HG03439 (cell line): ENCODE data around the gene CAGE1.

Experiments
- ATAC-seq: cut with Tn5 transposase; IDR thresholded peaks from one replicate; pipeline ENCODE4 v1.9.1; 2021; ENCODE audit warnings: mild to moderate bottlenecking, moderate library complexity; ENCODE audit not compliant: unreplicated experiment

CAGE1 gene

DNA sequence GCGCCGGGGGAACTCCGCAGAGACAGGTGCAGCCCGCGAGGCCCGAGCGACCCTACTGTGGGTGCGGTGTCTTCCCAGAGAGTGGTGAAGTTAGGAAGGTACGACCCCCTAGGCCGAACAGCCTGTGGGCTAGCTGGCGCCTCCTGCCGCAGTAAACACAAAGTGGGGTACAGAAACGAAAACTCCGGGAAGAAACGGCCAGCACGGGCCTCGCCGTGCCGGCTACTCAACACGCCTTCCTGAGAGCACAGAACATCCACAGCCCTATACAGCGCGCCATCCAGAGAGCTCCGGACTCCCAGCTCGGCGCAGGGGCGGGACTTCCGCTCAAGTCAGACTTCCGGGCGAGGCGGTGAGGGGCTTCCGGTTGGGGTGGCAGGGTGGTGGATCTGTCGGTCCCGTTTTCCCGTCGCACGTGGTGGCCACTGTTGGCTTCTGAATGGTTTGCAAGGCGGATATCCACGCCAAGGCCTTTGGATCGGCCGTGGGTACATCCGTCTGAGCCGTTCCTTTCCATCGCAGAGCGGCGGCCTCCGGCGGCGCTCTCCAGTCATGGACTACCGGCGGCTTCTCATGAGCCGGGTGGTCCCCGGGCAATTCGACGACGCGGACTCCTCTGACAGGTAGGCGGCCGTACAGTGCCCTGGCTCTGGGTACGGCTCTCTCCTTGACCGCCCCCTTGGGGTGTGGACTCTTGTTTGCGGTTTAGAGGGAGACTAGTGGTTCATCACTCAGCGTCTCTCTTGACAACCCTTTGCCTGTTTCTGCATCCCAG is at the start of gene CAGE1, which contains the start of gene RIOK1:
CAGE1 (minus strand) TSS at position 292 of the 775 bp plus-strand sequence. CDS start 2,569 bp downstream, outside the sequence.
RIOK1 (plus strand) TSS at position 358 of the 775 bp plus-strand sequence; CDS start at position 553, 195 bp downstream.
- ATAC-seq, result peak; percentile 98

DNA sequence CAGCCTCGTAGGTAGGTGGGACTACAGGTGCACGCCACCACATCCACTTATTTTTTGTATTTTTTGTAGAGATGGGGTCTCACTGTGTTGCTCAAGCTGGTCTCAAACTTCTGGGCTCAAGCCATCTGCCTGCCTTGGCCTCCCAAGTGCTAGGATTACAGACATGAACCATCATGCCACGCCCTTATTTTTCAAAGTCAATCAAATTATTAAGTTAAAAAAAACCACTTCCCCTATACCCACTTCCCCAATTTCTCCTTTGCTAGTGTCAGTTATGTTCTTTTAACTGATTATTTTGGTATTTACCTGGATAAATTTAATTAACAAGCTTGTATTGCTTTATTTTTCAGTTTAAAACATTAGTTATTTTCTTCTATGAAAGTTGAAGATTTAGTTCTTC is 49.7 kb upstream of the CAGE1 start:
- no peak for ATAC-seq

DNA sequence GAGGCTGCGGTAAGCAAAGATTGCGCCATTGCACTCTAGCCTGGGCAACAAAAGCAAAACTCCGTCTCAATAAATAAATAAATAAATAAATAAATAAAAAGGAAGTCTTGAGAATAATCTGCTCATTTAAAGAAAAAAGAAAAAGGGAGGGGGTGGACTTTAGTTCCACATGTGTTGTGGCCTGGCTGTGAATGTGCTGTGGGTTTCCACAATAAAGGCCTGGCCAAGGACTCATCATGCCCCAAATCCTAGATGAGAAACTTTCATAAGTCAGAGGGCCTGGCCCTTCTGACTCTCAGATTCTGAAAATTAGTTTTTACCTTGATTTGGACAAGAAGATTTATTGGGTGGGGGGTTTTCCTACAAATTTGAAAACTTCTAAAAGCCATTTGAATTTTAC is 48.5 kb upstream of the CAGE1 start:
- no peak for ATAC-seq

DNA sequence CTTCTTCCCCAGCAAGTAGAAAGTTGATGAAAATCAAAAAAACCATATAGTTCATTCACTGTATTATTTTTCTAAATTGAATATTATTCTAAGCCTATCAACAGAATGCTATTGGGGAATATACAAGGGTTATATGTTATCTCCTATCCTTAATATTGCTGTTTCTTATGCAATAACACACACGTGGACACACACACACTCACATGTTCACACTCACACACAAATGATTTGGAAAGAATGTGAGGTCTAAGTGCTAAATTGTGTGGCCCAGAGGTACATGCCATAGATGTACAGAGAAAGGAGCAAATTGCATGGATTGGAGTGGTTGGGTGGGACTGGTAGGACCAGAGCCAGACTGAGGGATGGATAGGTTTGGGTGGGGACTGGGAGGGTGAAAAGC is 45.1 kb upstream of the CAGE1 start:
- no peak for ATAC-seq

DNA sequence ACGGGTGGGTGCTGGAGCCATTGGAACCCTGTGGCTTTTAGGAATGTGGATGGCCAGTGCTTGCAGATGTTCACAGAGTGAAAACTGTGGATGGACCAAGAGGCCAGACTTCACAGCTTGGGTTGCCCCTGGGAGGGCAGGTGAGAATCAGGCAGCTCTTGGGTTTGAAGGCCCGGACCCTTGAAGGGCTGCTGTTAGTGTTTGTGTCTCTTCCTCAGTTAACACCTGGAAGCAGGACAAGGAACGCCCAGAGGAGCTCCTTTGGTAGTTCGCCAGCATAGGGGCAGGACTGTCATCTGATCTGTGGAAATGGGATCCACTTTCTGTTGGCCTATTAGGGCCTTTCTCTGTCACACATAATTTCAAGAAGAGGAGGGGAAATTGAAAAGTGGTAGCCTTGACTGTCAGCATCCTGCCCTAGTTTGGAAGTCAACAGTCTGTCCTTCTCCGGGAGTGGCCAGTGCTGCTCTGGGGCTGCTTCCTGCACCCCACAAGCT is 43.6 kb upstream of the CAGE1 start:
- no peak for ATAC-seq

DNA sequence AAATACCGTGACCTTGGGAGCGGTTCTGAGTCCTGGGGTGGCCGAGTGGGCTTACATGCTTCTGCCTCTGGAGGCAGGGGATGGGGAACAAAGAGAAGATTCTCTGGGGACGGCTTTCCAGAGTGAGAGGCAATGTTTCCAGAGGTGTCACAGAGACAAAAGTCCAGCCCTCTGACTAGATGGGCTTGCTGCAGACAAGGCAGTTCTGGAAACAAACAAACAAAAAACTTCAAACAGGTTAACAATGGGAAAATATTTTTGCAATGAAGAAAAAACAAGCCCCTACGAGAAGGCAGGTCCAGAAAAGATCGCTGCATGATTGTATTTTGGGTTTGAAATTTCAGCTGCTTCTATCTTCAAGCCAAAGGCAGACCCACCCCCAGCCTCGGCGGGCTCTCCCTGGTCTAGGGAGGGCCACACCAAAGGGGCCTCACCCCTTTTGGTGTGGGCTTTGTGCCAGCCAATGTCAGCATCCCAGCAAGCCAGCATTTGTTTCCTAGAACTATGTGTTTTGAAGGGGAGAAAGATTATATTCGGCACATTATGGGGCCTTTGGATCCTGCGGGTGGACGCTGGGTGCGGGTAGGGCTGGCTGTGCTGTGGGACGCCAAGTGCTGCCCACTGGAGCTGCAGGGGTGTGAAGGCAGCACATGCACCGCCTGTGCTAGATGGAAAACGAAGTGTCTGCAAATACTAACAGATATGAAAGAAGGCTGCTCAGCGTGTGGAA is 43.0 kb upstream of the CAGE1 start:
- no peak for ATAC-seq

DNA sequence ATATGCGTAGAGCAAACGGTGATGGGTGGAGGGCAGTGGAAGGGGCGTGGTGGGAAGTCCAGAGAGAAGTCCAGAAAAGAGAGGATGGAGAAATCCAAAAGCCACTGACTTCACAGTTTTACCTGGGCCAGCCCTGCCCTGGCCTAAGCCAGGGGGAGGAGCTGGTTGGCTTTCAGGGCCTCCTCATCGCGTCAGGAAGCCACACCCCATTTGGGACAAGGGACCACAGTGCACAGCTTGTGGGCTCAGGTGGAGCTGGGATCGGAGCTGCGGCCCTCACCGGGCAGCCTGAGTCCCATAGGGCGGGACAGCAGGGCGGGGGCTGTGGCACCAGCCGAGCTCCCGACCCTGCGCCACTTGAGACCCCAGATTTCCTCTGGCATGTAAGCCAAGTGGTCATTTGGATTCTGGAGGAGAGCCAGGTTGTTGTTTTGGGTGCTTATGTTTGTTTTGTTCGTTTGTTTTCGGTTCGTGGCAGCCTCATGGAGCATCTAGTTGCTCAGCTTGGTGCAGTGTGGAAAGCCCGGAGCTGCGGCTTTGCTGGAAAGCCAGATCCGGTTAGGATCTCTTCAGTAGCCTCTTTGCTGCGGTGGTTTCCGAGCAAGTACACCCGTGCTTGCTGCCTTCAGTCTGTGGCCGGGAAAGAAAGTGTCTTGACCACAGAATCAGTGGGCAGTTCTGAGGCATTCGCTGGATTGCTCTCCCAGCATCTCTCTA is 42.3 kb upstream of the CAGE1 start:
- no peak for ATAC-seq

DNA sequence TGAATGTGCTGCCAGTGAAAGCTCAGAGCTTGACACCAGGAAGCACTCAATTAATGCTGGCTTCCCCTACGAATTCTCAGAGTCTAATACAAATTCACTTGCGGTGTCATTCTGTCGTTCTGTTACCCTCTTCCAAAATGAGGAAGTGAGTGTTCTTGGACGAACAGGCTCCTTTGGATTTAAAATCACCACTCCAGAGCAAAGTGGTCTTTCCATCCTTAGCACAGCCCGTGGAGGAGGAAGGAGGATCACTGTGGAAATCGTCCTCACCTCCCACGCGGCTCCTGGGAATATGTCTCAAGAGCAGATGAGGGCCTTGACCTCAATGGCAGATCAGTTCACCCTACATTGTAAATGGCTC is 41.8 kb upstream of the CAGE1 start:
- no peak for ATAC-seq

DNA sequence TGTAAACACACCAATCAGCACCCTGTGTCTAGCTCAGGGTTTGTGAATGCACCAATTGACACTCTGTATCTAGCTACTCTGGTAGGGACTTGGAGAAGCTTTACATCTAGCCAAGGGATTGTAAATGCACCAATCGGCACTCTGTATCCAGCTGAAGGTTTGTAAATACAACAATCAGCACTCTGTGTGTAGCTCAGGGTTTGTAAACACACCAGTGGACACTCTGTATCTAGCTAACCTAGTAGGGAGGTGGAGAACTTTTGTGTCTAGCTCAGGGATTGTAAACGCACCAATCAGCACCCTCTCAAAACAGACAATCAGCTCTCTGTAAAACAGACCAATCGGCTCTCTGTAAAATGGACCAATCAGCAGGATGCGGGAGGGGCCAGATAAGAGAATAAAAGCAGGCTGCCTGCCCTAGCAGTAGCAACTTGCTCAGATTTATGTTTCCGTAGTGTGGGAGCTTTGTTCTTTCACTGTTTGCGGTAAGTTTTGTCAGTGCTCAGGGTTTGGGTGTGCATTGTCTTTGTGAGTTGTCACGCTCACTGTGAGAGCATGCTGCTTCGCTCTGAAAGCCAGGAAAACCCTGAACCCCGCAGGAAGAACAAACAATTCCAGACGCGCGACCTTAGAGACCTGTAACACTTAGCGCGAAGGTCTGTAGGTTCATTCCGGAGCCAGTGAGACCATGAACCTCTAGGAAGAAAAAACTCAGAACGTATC is 37.1 kb upstream of the CAGE1 start:
- ATAC-seq, result no peak

DNA sequence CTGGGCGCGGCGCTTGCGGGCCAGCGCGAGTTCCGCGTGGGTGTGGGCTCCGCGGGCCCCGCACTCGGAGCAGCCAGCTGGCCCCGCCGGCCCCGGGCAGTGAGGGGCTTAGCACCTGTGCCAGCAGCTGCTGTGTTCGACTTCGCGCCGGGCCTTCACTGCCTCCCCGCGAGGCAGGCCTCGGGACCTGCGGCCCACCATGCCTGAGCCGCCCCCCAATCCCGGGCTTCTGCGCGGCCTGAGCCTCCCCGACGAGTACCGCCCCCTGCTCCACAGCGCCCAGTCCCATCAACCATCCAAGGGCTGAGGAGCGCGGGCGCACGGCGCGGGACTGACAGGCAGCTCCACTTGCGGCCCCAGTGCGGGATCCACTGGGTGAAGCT is 36.3 kb upstream of the CAGE1 start:
- ATAC-seq, result no peak

DNA sequence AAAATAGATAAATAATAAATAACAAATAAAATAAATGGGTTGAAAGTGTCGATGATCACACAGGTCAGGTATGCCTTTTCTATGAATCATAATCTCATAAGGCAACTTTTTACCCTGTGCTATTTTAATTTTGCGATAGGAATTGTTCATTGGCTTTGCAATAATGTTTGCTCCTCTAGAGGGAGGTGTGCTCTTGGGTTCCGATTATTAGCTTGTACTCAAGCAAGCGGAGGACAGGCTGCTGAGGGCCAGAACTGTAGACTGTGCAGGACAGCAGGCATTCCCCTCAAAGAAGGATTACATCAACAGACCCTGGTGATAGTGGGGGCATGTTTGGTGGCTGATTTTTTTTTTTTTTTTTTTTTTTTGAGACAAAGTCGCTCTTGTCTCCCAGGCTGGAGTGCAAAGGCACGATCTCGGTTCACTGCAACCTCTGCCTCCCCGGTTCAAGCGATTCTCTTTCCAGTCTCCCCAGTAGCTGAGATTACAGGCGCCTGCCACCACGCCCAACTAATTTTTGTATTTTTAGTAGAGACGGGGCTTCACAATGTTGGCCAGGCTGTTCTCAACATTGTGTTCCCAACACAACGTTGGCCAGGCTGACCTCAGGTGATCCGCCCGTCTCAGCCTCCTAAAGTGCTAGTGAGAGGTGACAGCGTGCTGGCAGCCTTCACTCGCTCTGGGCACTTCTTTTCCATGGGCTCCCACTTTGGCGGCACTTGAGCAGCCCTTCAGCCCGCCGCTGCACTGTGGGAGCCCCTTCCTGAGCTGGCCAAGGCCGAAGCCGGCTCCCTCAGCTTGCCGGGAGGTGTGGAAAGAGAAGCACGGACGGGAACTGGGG is 35.6 kb upstream of the CAGE1 start:
- no peak for ATAC-seq

DNA sequence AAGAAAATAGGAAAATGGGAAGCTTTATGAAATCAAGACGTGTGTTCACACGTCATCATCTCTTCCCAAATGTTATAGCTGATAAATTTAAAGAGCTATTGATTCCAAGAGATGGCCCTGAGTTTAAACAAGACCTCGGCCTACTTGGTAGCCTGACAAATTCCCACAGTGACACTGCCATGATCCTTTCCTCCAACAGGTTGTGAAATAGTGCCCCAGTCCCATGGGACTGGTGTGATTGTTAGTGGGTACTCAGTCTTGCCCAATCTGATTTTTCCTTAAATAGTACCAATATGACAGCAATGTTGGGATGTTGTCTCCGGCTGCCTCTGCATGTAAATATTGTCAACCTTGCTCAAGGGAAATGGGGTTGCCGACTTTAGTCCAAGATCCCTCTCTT is 34.5 kb upstream of the CAGE1 start:
- no peak for ATAC-seq

DNA sequence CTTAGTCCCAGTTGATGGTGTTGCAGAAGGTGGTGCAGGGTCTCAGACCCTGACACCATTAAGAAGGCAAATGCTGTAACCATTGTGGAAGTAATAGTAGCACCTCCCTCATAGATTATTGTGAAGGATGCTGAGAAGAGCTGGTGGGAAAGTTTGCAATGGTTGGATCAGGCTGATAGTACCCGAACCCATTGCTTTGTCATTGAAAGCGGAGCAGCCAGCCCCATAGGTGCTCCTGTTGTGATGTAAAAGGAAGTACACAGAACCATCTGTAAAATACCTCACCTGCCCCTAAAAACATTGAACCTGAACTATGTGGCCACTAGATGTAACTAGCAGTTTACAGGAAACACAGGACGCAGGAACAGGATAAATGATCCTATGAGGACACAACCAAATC is 31.5 kb upstream of the CAGE1 start:
- ATAC-seq, result no peak

DNA sequence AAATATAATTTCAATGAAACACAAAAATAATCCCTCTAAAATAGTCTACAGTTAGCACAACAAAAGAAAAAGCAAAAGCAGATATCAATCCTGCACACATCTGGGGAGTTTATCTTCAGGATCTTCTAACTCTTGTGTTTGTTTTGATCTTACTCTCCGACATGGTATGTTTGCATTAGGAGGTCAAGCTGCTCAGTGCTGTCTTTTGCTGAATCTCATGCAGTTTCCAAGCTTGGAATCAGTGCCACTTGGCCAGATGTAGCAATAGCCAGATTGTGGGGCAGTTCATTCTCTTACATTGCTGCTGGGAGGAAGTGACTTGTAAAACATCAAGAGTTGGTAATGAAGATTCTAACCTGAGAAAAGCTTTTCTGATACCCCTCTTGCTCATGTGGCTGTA is 29.5 kb upstream of the CAGE1 start:
- ATAC-seq, result no peak

DNA sequence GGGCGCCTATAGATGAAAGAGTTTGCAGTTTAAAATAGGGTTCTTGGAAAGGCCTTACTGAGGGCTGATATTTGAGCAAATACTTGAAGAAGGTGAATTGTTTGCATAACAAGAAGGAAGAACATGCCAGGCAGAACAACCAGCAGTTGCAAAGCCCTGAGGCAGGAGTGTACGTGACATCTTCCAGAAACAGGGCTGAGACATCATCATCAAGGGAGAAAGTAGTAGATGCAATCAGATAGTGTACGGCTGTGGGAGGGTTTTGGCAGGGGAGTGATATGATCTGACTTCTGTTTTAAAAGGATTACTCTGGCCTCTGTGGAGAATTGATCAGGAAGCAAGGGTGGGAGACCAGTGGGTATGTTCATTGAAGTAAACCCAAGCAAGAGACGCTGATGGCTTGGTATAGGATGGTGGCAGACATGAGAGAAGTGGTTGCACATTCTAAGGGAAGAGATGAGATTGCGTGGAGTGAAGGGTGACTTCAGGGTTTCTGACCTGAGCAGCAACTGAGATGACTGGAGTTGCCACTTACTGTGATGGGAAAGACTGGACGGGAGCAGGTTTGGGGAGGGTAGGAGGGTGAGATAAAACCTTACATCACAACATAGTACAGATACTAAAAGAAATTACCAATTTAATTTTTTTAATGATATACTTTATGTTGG is 28.8 kb upstream of the CAGE1 start:
- ATAC-seq, result no peak

DNA sequence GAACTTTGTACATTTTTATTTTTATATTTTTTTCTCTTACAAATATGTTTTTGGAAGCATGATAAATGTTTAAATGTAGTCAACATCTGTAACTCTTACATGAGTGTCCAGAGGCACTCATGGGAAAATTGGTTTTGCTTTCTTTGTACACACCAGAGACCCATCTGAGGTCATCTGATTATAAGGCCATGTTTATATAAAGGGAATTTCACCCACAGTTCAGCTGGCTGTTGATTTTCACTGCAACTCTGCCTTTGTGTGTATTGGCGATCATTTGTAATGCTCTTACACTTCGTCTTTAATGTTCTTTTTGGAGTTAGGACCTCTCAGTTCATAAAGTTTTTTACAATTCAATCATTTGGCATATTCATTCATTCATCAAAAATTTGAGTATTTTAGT is 28.1 kb upstream of the CAGE1 start:
- no peak for ATAC-seq

DNA sequence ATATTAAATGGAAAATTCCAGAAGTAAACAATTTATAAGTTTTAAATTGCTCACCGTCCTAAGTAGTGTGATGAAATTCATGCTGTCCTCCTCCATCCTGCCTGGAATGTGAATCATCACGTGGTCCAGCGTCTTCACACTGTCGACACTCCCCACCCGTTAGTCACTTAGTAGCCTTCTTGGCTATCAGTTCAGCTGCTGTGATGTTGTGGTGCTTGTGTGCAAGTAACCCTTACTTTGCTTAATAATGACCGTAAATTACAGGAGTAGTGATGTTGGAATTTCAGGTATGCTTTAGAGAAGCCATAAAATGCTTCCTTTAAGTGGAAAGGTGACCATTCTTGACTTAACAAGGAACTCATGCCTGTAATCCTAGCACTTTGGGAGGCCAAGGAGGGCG is 25.3 kb upstream of the CAGE1 start:
- ATAC-seq, result no peak

DNA sequence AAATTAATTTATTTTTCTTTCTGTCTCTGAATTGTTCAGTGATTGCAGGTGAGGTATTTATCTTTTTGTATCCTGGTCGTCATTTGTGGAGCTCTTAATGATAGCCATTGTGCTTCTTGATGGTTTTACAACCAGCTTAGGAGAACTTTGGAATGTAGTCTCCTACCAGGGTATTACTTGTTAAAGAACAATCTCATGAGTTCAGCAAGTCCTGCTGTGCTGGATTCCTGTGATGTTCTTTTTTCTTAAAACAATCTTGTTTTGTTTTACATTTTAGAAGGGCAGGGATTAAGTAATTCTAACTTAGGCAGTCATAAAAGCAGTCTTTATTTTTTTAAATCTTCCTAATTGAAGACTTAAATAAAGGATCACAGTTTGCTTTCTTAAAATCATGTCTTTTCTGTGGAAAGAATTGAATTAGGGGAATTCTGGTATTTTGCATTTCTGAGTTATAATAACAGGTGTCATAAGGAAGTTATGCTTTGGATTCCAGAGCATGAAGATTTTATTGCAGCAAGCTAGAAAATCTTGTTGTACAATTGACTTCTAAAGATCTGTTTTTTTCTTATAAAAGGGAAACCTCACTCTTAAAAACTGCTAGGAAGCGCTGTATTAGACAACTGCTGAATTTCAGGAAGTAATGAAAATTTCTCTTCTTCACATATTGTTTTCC is 23.7 kb upstream of the CAGE1 start:
- no peak for ATAC-seq

DNA sequence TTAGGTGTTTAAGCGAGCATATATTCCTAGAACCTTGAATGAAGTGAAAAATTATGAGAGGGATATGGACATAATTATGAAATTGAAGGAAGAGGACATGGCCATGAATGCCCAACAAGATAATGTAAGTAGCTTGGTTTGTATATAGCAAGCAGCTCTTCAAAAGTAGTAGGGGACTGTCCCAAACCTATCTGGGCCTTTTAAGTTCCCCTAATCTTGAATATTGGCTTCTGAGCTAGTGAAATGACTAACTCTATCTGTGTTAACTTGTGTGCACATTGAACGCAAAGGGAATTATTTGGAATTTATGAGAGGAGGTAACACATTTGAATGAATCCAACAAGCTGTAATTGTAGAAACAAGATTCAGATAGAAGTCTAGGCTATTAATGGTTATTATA is 21.8 kb upstream of the CAGE1 start:
- no peak for ATAC-seq
